IMR-90 (cell line): Measurements from ENCODE around the gene PGBD4. TPM values are rescaled to one million over a fixed set of nuclear protein-coding genes. Genes with fewer than 3 reads are reported as not detected.
A peak's percentile ranks its signal among the peaks of the same experiment; 100 is the strongest.

Experiments used
- ATAC-seq: fragments of 200-7000 bp; cut with Tn5 transposase; 2 replicates; pipeline ENCODE4 v1.9.1; 2020; ENCODE audit warnings: low read depth, mild to moderate bottlenecking, moderate library complexity
- BruUV-seq: library from RNA; stranded (reverse); fragments of 400-500 nt; replicated peaks from 2 replicates; lab custom pipeline; 2021; lab: Mats Ljungman, UMichigan
- CTCF ChIA-PET: fragments of 300-600 bp; formaldehyde crosslinking; extraction: SDS; loops from one replicate; lab custom pipeline; 2021; ENCODE audit warnings: antibody characterized with exemption; lab: Yijun Ruan, JAX
- POLR2A ChIA-PET: fragments of 300-600 bp; sonication (Branson Sonifier 250); formaldehyde crosslinking; loops from one replicate; lab custom pipeline; 2022; ENCODE audit warnings: antibody characterized with exemption; ENCODE audit not compliant: unreplicated experiment; lab: Charles Lee
- DNase-seq: peaks from one replicate; pipeline ENCODE4 v3.0.0; 2013
- H2AFZ ChIP-seq: replicated peaks from 2 replicates; pipeline ENCODE3; 2013; ENCODE audit warnings: low read length, mild to moderate bottlenecking; ENCODE audit not compliant: poor library complexity
- H2AK5ac ChIP-seq: 2 replicates; pipeline ENCODE4 v1.6.1; 2013; ENCODE audit warnings: low read depth, low read length, inconsistent platforms
- H2AK9ac ChIP-seq: replicated peaks from 2 replicates; pipeline ENCODE3; 2013; ENCODE audit warnings: mild to moderate bottlenecking, low read depth, low read length, moderate library complexity; ENCODE audit not compliant: poor library complexity
- H2BK120ac ChIP-seq: 2 replicates; pipeline ENCODE4 v1.6.1; 2013; ENCODE audit warnings: low read depth, low read length, inconsistent platforms
- H2BK15ac ChIP-seq: 3 replicates; pipeline ENCODE4 v1.6.1; 2013; ENCODE audit warnings: low read depth, low read length, inconsistent platforms
- H2BK20ac ChIP-seq: 2 replicates; pipeline ENCODE4 v1.6.1; 2013; ENCODE audit warnings: low read depth, mild to moderate bottlenecking, inconsistent platforms, low read length, moderate library complexity
- H2BK5ac ChIP-seq: 2 replicates; pipeline ENCODE4 v1.6.1; 2013; ENCODE audit warnings: mild to moderate bottlenecking, low read depth, low read length, inconsistent platforms; ENCODE audit not compliant: poor library complexity, severe bottlenecking
- H3K14ac ChIP-seq: replicated peaks from 2 replicates; pipeline ENCODE4 v1.6.1; 2013; ENCODE audit warnings: low read depth, low read length, inconsistent platforms
- H3K18ac ChIP-seq: 2 replicates; pipeline ENCODE4 v1.6.1; 2013; ENCODE audit warnings: low read depth, low read length, control low read depth
- H3K23ac ChIP-seq: 2 replicates; pipeline ENCODE4 v1.6.1; 2013; ENCODE audit warnings: low read depth, low read length, inconsistent platforms
- H3K27ac ChIP-seq: 2 replicates; pipeline ENCODE4 v1.5.1; 2013; ENCODE audit warnings: mild to moderate bottlenecking, control low read depth, low read length; ENCODE audit not compliant: insufficient read depth
- H3K27me3 ChIP-seq: 2 replicates; pipeline ENCODE4 v1.6.1; 2013; ENCODE audit warnings: low read length; ENCODE audit not compliant: control insufficient read depth, insufficient read depth
- H3K36me3 ChIP-seq: 2 replicates; pipeline ENCODE4 v1.6.1; 2013; ENCODE audit warnings: low read length, mixed read lengths; ENCODE audit not compliant: control insufficient read depth, insufficient read depth
- H3K4ac ChIP-seq: 2 replicates; pipeline ENCODE4 v1.6.1; 2013; ENCODE audit warnings: low read depth, low read length, inconsistent platforms
- H3K4me1 ChIP-seq: 2 replicates; pipeline ENCODE4 v1.6.1; 2013; ENCODE audit warnings: low read length, mixed read lengths; ENCODE audit not compliant: control insufficient read depth, insufficient read depth
- H3K4me2 ChIP-seq: 2 replicates; pipeline ENCODE4 v1.6.1; 2013; ENCODE audit warnings: low read depth, mild to moderate bottlenecking, control low read depth, low read length, moderate library complexity
- H3K4me3 ChIP-seq: 2 replicates; pipeline ENCODE4 v1.5.1; 2013; ENCODE audit warnings: low read depth, mild to moderate bottlenecking, control low read depth, low read length, moderate library complexity; ENCODE audit not compliant: insufficient read depth
- H3K56ac ChIP-seq: 2 replicates; pipeline ENCODE4 v1.6.1; 2013; ENCODE audit warnings: low read length, inconsistent platforms; ENCODE audit not compliant: insufficient read depth; ENCODE audit errors: extremely low read depth
- H3K79me1 ChIP-seq, 2 experiments: 2 replicates each; pipeline ENCODE4 v1.6.1; 2013; ENCODE audit warnings: low read length in 2 of 2, inconsistent platforms in 1 of 2, low read depth in 1 of 2
- H3K9ac ChIP-seq: 2 replicates; pipeline ENCODE4 v1.6.1; 2013; ENCODE audit warnings: low read depth, low read length, control low read depth
- H3K9me1 ChIP-seq: 2 replicates; pipeline ENCODE4 v1.6.1; 2013; ENCODE audit warnings: low read length, inconsistent platforms; ENCODE audit not compliant: insufficient read depth
- H3K9me3 ChIP-seq: 2 replicates; pipeline ENCODE4 v1.6.1; 2013; ENCODE audit warnings: low read length; ENCODE audit not compliant: control insufficient read depth, insufficient read depth
- H4K20me1 ChIP-seq: 2 replicates; pipeline ENCODE4 v1.6.1; 2013; ENCODE audit warnings: low read length, inconsistent platforms; ENCODE audit not compliant: insufficient read depth
- H4K5ac ChIP-seq: 2 replicates; pipeline ENCODE4 v1.6.1; 2013; ENCODE audit warnings: mild to moderate bottlenecking, low read depth, low read length, control low read depth
- H4K8ac ChIP-seq, 2 experiments: 2 replicates each; pipeline ENCODE4 v1.6.1; 2013; ENCODE audit warnings: low read depth in 2 of 2, low read length in 2 of 2, control low read depth in 1 of 2, inconsistent platforms in 1 of 2
- H4K91ac ChIP-seq: 2 replicates; pipeline ENCODE4 v1.6.1; 2013; ENCODE audit warnings: low read depth, low read length, inconsistent platforms; ENCODE audit not compliant: insufficient read depth
- BHLHE40 ChIP-seq: fragments of 150-350 bp; IDR thresholded peaks from 2 replicates; pipeline ENCODE4 v1.6.1; 2016; ENCODE audit warnings: mild to moderate bottlenecking, low read depth, low read length
- CEBPB ChIP-seq: IDR thresholded peaks from 2 replicates; pipeline ENCODE4 v1.6.1; 2012; ENCODE audit warnings: low read depth, low read length, improper control_type of control experiment
- CHD1 ChIP-seq: IDR thresholded peaks from 2 replicates; pipeline ENCODE4 v1.6.1; 2012; ENCODE audit warnings: low read depth, low read length, improper control_type of control experiment
- CTCF ChIP-seq: conservative IDR thresholded peaks from 2 replicates; pipeline ENCODE4 v1.5.1; 2012; ENCODE audit warnings: mild to moderate bottlenecking, low read depth, low read length, improper control_type of control experiment
- ELK1 ChIP-seq: fragments of 150-350 bp; IDR thresholded peaks from 2 replicates; pipeline ENCODE4 v1.6.1; 2016; ENCODE audit warnings: low read depth, mild to moderate bottlenecking, low read length, moderate library complexity, borderline replicate concordance
- FOS ChIP-seq: fragments of 150-350 bp; IDR thresholded peaks from 2 replicates; pipeline ENCODE4 v1.6.1; 2016; ENCODE audit warnings: low read depth, low read length
- MAFK ChIP-seq: IDR thresholded peaks from 2 replicates; pipeline ENCODE4 v1.6.1; 2012; ENCODE audit warnings: low read depth, low read length, improper control_type of control experiment
- MAZ ChIP-seq: IDR thresholded peaks from 2 replicates; pipeline ENCODE4 v1.6.1; 2012; ENCODE audit warnings: low read depth, mild to moderate bottlenecking, low read length, improper control_type of control experiment, moderate library complexity, borderline replicate concordance
- MXI1 ChIP-seq: IDR thresholded peaks from 2 replicates; pipeline ENCODE4 v1.6.1; 2012; ENCODE audit warnings: low read depth, mild to moderate bottlenecking, low read length, moderate library complexity, borderline replicate concordance
- NFE2L2 ChIP-seq: fragments of 150-350 bp; IDR thresholded peaks from 2 replicates; pipeline ENCODE4 v1.6.1; 2016; ENCODE audit warnings: low read depth, mild to moderate bottlenecking, low read length
- POLR2A ChIP-seq: IDR thresholded peaks from 2 replicates; pipeline ENCODE4 v1.6.1; 2012; ENCODE audit warnings: mild to moderate bottlenecking, low read depth, low read length
- RAD21 ChIP-seq: IDR thresholded peaks from 2 replicates; pipeline ENCODE4 v1.6.1; 2012; ENCODE audit warnings: low read length, improper control_type of control experiment
- RCOR1 ChIP-seq: IDR thresholded peaks from 2 replicates; pipeline ENCODE4 v1.6.1; 2012; ENCODE audit warnings: mild to moderate bottlenecking, low read length, improper control_type of control experiment; ENCODE audit not compliant: insufficient replicate concordance
- RFX5 ChIP-seq: IDR thresholded peaks from 2 replicates; pipeline ENCODE4 v1.8.0; 2012; ENCODE audit warnings: low read depth, mild to moderate bottlenecking, low read length, moderate library complexity
- SMC3 ChIP-seq: fragments of 150-350 bp; IDR thresholded peaks from 2 replicates; pipeline ENCODE4 v1.6.1; 2016; ENCODE audit warnings: low read depth, mild to moderate bottlenecking, antibody characterized with exemption, low read length, moderate library complexity
- WGBS, 2 experiments: methylation state at CpG; one replicate each; pipeline versions ENCODE4 v1.1.5 to v1.1.7; 2013; ENCODE audit warnings: missing lambda C conversion rate in 2 of 2; ENCODE audit not compliant: insufficient read length in 1 of 2; ENCODE audit errors: extremely low coverage in 2 of 2; 5-methylcytosine and 5-hydroxymethylcytosine counted together
- dilution Hi-C: fragments of 300-500 bp; cut with HindIII; formaldehyde crosslinking; loops from one replicate; pipeline ENCODE4 v1.14.3; 2018; ENCODE audit warnings: low sequenced_read_pairs; ENCODE audit not compliant: unreplicated experiment
- in situ Hi-C: fragments of 300-500 bp; cut with MboI; formaldehyde crosslinking; loops from 3 replicates; pipeline ENCODE4 v1.14.3; 2019; ENCODE audit warnings: low sequenced_read_pairs, inconsistent platforms, mixed read lengths
- intact Hi-C: fragments of 100-400 bp; cut with micrococcal nuclease; formaldehyde crosslinking; loops from 2 replicates; pipeline ENCODE4 v1.10.0; 2022
- polyA plus RNA-seq, 3 experiments: library from polyadenylated mRNA; depleted of rRNA; stranded (reverse); fragments of >200 nt; gene quantifications; 2 replicates each; pipeline ENCODE4 v1.2.3, GENCODE V29; 2012; ENCODE audit warnings: low replicate concordance in 1 of 3
- total RNA-seq: library from RNA; depleted of rRNA; stranded (reverse); fragments of >200 nt; gene quantifications from 2 replicates; pipeline ENCODE4 v1.2.3, GENCODE V29; 2012
- TF ChIP-seq, protein P1 (sequence below): fragments of 150-350 bp; IDR thresholded peaks from 2 replicates; pipeline ENCODE4 v1.6.1; 2017; ENCODE audit warnings: mild to moderate bottlenecking, antibody characterized with exemption, low read length, low read depth

The PGBD4 gene
- total and polyA plus RNA-seq, 2 of the 4 experiments (the other 2 are of a cell fraction), result 0.89 to 1.3 TPM

DNA sequence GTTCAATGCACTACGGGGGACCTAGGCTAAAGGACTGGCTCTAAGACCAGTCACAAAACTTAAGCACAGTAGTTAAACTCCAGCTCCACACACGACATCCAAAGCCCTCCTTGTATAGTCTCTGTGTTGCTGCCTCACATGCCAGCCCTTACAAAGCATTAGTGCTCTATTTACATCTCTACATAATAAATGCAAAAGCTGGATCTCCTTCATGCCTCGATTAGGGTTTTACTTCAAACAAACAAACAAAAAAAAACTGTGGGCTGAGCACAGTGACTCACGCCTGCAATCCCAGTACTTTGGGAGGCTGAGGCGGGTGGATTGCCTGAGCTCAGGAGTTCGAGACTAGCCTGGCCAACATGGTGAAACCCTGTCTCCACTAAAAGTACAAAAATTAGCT is 9.6 kb downstream of the PGBD4 start:
- Histone ChIP-seq H3K4ac (no peak overlapping the region), H3K4me2 (no peak overlapping the region), H3K14ac (no peak overlapping the region), H3K18ac (no peak overlapping the region), H3K9me3 (no peaks in the 10 kb centered on the region), H2BK120ac (no peak overlapping the region), H3K36me3 (no peaks in the 10 kb centered on the region), H3K9me1 (no peaks in the 10 kb centered on the region), H2AK9ac (no peak overlapping the region), H3K79me1 (no peaks in the 10 kb centered on the region), H4K8ac (no peak overlapping the region), H3K4me3 (no peak overlapping the region), H3K4me1 (no peaks in the 10 kb centered on the region; the same call in 1 of the 2 replicates), H3K27me3 (no peaks in the 10 kb centered on the region), H3K9ac (no peak overlapping the region; the same call in 1 of the 2 replicates), H3K23ac (no peak overlapping the region), H2AFZ (no peak overlapping the region), H3K27ac (no peak overlapping the region), H4K20me1 (no peaks in the 10 kb centered on the region), H4K5ac (peak overlapping the region; percentile 83; the same call in 1 of the 2 replicates), H2BK5ac (no peak overlapping the region), H2BK20ac (no peak overlapping the region), H2AK5ac (no peak overlapping the region), H2BK15ac (no peak overlapping the region), H4K91ac (no peak overlapping the region), H3K56ac (no peak overlapping the region)
- dilution Hi-C loops, result no loop called here
- no TSS peak for BruUV-seq
- DNase-seq (no peak), ATAC-seq (peak; percentile 52)
- POLR2A ChIA-PET, result interaction anchor here (0.8 kb wide), 1 partner anchor 10 kb away, joined by 3 read pairs; the partner anchor contains the start of genes EMC7 and PGBD4
- CTCF ChIA-PET, result interaction anchor here (3.4 kb wide), 1 partner anchor 99 kb away, joined by 32 read pairs; the partner anchor contains the start of gene KATNBL1
- in situ Hi-C loops, result loop anchor here (25.0 kb wide), 1 partner anchor 476 kb away; the partner anchor contains the start of gene GOLGA8B
- TF ChIP-seq CHD1 (no peak), RFX5 (no peak), MXI1 (no peak), FOS (no peak), SMC3 (no peak), RCOR1 (no peak), ELK1 (no peak), CEBPB (no peak), BHLHE40 (no peak), MAZ (no peak), CTCF (no peak), POLR2A (no peak), RAD21 (no peak), NFE2L2 (no peak), MAFK (no peak)
- TF ChIP-seq, protein P1, sequence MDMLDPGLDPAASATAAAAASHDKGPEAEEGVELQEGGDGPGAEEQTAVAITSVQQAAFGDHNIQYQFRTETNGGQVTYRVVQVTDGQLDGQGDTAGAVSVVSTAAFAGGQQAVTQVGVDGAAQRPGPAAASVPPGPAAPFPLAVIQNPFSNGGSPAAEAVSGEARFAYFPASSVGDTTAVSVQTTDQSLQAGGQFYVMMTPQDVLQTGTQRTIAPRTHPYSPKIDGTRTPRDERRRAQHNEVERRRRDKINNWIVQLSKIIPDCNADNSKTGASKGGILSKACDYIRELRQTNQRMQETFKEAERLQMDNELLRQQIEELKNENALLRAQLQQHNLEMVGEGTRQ, result no peak
- intact Hi-C loops, result loop anchor here (2.0 kb wide), 1 partner anchor 477 kb away; no protein-coding TSS in a partner anchor
- 75% methylated on average over 2 of the region's 6 CpGs; no CpG with 5 or more reads in 1 of the 2 experiments for WGBS, 2 experiments
